HG02642 (cell line): ENCODE measurements around the gene RECQL5.
A peak's percentile ranks its signal among the peaks of the same experiment; 100 is the strongest.

Experiments used
- ATAC-seq: cut with Tn5 transposase; IDR thresholded peaks from one replicate; pipeline ENCODE4 v1.9.1; 2021; ENCODE audit warnings: mild to moderate bottlenecking; ENCODE audit not compliant: unreplicated experiment, poor library complexity

RECQL5 gene

DNA sequence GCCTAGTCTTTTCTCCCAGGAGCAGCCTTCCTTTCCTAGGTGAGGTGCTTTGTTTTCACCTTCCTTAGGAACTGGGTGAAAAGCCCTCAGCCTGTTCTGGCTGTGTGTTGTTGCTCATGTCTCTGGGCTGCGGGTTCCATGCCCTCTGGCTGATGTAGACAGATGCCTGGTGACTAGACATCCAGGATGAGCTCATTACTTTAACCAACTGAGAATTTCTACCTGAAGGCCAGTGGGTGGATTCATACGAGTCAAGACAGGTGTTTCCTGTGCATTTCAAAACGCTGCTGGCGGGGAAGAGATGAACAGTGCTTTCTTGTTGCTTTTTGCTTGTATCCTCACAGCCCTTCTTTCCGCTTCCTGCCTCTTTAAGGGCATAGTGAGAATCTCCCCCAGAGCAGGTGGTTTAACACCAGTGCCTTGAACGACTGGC is 22.5 kb upstream of the RECQL5 start:
- no peak for ATAC-seq

DNA sequence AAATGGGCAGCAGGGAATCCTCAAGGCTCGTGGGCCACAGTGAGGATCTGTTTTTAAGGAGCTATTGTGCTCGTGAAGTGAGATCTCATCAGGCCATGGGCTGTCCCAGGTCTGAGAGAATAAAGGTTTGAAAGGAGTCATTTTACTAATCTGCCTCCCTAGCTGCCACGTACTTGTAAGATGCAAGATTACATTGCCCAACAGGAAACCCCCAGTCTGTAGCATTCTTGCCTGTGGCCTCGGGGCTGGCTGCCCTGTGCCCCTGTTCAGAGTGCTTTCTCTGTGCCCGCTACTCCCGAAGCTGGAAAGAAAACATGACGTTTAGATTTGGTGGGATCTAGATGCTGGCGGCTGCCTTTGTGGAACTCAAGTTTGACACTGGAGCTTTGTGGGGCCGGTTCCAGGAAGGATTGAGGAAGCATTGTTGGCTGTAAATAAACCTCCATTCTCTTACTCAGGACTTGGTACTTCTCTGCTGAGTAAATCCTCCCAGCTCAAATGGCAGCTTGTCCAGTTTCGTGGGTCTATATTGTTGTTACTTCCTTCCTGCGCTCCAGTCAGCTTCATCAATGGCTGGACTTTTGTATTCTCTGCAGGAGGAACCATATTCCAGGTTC is 21.4 kb upstream of the RECQL5 start:
- no peak for ATAC-seq

DNA sequence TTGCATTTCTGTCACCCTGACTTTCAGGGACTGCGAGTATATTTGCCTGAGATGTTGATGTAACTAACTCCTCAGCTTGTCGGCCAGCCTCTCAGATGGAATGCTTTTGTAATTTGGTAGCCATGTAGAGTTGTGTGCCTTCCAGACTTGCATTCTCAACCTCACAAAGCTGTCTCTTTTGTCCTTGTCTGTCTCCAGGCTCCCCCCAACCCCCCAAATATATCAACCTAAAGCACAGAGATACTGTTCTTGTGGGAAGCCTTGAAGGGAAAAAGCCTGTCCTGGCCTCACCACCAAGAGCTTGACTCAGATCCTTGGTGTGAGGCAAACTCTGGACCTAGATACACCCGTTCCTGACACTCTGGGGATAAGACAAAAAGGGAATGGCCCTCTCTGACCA is 18.5 kb upstream of the RECQL5 start:
- no peak for ATAC-seq

DNA sequence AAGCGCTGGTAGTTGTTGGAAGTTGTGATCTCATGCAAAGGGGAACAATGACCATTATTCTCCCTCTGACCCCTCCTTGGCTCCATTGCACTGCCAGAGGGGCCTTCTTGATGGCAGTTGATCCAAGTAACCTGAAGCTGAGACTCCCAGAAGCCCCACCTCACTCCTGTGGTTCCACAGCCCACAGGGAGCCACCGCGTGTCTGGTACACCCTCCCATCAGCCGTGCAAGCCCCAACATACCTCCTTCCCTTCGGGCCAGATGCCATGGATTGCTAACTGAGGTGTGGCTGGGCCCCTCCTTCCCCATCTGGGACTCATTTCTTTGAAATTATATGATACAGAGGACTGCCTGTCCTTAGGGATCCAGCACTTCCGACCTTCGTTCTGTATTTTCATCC is 18.0 kb upstream of the RECQL5 start:
- no peak for ATAC-seq

DNA sequence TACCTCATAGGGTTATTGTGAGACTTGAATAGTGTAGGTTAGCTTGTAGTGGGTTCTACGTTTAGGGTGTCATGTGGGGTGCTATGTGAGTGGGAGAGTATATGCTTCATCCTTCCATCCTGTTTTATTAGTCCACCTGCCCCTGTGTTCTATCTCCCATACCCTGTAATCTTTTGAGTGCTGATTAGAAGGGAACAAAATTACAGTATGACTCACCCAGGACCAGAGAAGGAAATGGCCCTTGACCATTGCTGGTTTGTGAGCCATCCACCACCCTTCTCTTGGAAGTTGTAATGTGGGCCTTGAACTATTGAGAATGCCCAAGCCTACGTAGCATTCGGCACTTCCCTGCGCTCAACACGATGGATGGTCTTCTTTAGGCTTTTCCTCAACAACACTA is 17.3 kb upstream of the RECQL5 start:
- no peak for ATAC-seq

DNA sequence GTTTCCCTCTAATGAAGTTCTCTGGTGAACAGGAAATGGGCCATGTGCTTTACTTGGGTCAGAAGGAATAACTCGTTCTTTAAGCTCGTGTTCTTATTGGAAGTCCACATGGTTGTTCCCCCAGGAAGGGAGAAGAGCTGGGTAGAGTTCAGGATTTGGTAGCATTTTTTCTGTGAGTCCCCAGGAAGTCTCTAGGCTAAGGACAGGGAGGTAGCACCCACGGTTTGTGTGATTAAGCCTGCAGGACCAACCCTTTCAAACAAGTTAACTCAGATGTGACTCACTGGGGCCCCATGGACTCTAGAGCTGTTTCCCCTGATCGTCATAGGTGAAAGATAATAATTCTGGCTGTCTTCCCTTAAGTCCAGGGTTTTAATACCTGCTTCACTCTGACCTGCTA is 16.6 kb upstream of the RECQL5 start:
- ATAC-seq = no peak

DNA sequence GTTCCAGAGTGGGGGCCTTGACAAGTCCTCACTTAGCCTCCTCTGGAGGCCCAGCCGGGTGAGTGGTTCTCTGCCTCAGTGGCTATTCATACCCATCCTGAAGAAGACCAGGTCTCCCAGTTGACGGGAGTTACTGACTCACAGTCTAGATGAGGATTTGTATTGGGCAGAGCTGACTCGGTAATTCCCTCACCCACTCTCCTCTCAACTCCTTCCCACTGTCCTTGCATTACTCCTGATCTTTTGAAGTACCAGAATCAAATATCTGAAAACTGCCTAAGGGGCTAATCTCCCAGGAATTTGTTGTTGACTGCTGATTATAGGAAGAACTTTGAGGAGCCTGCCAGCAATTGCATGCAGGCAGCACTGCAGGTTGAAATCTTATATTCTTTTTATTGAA is 14.3 kb upstream of the RECQL5 start:
- no peak for ATAC-seq

DNA sequence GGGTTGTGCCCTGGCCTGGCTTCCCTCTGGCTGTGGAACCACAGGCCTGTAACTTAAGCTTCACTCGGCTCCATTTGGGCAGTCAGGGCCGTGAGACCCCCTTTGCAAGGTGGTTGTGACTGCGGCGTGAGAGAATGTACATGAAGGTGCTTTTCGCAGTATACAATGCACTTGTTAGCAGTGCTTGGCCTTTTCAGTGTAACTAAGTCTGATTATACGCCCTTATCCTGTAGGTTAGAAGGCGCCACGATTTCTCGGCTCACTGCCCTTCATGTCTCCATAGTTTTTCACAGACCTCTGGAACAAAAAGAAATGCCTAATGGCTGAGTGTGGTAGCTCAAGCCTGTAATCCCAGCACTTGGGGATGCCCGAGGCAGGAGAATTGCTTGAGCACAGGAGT is 13.5 kb upstream of the RECQL5 start:
- no peak for ATAC-seq

DNA sequence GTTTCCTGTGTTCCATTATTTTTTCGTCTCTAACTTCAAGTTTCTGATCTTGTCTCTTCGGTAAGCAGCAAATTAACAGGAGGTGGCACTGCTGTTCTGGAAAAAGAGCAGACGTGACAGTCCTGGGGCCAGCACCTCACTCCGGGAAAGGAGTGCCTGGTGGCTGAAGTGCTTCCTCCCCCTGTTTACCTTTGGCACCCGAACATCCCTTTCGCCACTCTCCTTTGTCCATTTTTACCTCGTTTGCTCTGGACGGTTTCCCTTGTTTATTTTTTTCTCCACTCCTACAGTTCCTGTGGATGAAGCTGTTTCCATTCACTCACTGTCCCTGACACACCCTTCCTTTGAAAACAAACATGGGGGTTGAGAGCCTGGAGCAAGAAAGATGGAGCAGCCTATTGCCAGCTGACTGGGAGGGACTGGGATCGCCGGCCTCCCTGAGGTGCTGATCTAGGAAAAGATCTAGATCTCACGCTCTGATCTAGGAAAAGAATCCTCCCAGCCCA is 12.8 kb upstream of the RECQL5 start:
- no peak for ATAC-seq

DNA sequence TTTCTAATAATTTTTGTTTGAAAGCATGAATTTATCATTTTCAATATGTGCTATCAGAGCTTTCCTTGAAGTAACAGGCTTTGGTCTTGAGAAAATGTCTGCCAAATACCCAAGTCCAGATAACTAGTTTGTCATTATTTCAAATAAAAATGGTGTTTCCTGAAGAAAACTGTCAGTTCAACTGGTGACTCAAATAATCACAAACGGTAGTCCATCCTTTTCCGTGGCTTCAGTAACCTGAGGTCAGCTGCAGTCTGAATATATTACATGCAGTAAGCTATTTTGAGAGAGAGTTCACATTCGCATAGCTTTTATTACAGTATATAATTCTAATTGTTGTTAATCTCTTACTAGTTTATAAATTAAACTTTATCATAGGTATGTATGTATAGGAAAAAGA is 9.5 kb upstream of the RECQL5 start:
- ATAC-seq = no peak

DNA sequence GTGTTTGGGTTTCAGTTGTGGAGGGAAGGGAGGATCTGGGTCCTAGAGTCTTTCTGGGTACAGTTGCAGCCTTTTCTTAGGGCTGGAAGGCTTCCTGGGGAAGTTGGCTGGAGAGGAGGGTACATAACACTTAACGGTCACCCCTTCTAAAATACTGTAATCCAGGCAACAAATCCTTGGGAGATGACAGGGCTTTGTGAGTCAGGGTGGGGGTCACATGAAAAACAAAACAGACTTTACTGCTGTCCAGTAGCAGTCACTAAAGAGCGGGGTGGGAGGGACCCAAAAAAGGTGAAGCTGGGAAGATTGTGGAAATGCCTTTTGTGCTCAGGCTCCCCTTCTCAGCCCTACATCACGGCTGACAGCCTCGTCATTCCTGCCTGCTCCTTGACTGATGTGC is 6.5 kb upstream of the RECQL5 start:
- ATAC-seq = no peak

DNA sequence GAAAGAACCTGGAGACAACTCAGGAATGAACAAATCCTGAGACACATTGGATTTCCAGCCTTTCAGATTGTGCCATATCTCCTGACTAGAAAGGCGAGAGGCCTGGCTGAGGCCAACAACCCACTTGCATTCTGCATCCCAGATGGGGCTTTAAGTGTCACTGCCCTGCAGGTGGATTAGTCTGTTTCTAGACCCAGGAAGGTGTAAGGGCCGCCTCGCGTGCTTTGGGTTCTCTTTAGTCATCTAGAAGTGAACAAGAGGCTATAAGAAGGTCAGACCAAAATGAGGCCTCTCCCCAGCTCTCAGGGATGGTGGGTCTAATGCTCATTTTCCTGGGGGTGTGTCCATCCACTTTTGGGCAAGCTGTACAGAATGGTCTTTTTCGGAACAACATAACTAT is 5.1 kb upstream of the RECQL5 start:
- no peak for ATAC-seq

DNA sequence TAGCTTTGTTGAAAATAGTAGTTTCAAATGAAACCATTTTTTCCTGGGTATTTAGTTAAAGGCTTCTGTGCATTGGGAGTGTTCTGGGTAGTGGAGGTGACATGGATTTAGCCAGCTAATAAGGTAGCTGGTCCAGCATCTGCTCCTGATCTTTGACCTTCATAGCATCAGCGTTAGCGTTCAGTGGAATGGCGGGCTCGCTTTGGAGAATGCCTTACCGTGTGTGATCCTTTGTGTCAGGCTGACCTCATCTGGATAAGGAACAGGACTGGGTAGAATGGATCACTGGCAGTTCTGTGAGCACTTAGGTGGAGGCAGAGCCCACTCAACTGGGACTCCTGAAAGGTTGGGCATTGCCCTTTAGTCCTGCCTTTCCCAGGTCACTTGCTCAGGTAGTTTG is 3.9 kb upstream of the RECQL5 start:
- ATAC-seq = no peak

DNA sequence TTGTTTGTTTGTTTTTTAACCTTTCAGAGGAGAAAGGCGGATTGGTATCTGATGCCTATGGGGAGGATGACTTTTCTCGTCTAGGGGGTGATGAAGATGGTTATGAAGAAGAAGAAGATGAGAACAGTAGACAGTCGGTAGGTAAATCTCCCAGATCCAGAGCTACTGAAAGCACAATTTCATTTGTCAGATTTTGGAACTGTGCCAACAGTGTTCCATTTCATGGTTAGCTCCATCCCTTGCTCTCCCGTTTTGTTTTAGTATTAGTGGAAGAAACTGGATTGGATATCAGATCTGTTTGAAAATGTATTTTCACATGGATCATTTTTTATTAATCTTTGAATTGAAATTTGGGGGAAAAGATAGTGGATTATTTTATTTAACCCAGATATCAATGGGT is 1.5 kb upstream of the RECQL5 start:
- no peak for ATAC-seq

DNA sequence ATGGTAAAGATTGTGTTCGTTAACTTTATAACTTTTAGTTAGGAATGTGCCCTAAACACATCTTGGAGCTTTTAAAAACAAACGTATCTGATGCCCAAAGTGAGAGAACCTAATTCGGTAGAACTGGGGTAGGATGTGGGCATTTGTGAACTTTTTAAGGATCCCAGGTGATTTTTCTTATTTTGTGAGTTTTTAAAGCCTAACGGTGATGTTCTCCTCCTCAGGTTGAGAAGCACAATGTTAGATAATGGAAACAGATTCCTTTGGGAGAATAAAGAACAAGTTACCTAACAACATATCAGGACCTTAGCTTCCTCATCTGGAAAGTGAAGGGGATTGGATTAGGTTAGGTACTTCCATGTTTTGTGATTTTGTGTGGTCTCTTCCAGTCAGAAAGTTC is 871 bp upstream of the RECQL5 start:
- no peak for ATAC-seq

DNA sequence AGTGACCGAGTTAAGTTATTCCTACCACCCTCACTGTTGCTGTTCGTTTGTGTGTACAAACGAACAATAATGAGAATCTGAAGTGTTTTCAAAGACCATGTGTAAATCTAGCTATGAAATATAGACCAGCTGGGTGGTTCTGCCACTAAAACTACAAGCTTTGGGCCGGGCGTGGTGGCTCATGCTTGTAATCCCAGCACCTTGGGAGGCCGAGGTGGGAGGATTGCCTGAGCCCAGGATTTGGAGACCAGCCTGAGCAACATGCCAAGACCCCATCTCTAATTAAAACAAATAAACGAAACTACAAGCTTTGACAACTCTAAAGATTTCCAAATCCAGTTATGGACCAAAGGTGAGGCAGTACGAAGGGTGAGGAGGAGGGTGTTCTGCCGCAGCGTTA is 973 bp downstream of the RECQL5 start:
- no peak for ATAC-seq

DNA sequence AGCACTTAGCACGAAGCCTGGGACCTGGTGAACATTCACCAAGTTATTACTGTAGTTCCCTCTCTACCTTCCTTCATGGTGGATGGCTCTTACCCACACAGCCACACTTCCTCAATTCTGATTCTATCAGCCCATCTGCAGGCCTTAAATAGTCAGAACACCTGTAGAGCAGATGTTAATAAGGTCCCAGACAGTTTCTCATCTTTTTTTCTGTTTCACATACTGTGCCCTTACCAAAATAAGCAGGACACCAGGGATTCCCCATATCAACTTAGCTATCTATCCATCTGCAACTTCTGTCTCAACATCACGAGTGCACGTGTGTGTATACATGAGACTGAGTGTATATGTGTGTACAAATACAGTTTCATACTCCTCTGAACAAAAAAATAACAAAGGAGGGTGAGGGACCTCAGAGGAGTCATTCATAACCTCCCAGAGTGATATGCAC is 2.8 kb downstream of the RECQL5 start:
- ATAC-seq = peak; percentile 62

DNA sequence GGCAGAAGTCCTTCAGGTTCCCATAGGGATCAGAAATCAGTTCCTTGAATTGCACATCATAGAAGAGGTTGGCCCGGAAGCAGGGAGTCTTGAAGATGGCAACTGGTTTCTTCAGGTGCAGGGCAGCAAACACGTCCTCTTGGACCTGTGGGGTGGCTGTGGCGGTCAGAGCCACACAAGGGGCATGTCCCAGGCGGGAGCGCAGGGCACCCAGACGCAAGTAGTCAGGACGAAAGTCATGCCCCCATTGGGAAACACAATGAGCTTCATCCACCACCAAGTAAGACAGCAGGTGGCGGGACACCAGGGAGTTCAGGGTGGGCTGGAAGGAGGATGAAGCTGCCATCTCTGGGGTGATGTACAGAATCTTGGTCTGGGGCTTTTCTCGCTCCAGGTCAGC is 4.4 kb downstream of the RECQL5 start:
- no peak for ATAC-seq

DNA sequence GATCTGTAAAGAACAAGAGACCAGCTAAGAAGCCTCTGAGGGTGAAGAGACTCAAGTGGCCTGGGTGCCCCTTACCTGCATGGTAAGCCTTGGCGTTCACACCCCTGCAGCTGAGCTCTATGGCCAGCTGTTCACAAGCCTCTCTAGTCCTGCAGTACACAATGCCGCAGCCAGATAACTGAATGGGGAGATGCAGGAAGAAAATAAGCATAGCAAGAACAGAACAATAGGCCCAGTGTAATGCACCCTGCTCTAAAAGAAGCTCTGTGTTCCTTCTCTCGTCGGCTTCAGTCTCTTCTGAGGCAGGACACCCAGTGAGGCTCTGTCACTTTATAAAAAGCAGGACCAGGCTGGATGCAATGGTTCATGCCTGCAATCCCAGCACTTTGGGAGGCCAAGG is 5.4 kb downstream of the RECQL5 start:
- no peak for ATAC-seq

DNA sequence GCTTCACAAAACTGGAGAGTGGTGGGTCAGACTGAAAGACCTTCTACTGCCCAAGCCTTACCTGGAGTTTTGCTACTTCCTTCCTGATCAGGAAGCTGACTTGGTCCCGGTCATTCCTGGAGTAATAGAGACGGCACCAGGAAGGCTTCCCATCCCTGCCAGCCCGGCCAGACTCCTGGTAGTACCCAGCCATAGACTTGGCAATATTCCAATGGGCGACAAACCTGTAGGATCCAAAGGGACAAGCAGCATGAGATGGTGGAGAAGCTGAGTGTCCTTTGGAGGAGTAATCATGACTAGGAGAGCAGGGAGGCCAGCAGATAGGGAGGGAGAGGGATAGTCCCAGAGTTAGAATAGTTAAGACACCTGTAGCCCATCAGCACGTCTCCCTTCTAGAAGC is 8.7 kb downstream of the RECQL5 start:
- no peak for ATAC-seq

DNA sequence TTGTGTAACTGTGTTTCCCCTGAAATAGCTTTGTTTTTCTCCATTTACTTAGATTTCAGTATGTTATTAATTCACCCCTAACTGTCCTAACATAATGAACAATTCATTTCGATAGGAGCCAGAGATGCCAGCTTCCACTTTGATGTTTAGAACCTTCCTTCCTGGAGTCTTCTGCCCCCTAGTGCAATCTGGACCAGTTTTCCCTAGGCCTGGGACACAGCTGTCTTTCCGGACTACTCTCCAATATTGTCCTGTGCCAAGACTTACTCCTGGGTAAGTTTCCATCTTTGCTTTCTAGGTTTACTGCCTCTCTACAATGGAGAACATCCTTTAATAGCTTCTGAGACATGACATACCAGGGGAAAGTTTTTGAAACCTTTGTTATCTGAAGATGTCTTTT is 12.8 kb downstream of the RECQL5 start:
- no peak for ATAC-seq

DNA sequence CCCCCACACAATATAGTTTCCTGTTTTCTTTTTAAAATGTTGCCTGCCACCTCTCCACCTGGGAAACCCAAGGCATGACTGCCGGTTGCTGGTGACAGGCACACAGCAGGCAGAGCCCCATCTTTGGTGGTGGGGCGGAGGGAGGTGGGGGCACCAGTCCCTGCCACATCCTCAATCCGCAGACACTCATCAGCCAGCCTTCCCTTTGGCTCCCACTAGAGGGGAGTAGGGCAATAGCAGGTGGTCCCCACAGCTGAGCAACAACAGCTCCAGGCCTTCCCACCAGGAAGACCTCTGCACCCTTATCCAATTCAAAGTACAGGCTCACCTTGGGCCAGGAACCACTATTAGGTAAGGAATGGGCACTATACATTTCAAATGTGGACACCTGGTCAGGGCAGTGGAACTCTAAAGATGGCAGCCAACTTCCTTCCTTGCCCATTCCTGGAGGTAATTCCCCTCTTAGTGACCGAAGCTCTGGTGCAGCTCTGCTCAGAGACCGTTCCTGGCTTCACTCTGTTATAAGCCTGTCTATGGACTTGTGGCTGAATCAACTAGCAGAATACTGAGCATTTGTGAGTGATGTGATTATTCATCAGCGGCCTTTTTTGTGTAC is 13.9 kb downstream of the RECQL5 start:
- ATAC-seq = no peak
